HG02870 (cell line): ENCODE results near the gene PTGES.

Experiments
- ATAC-seq: cut with Tn5 transposase; IDR thresholded peaks from one replicate; pipeline ENCODE4 v1.9.1; 2021; ENCODE audit warnings: mild to moderate bottlenecking, moderate library complexity; ENCODE audit not compliant: unreplicated experiment

Gene PTGES

GRCh38 chr9:129696944-129697655 lies 55.7 kb downstream of the PTGES start:
- no peak for ATAC-seq

GRCh38 chr9:129695870-129696269 lies 57.0 kb downstream of the PTGES start:
- ATAC-seq: no peak

- ATAC-seq: no peak
Measured at GRCh38 chr9:129694243-129694646, 58.6 kb downstream of the PTGES start.

- no peak for ATAC-seq
Measured at GRCh38 chr9:129693741-129694140, 59.1 kb downstream of the PTGES start.

GRCh38 chr9:129692534-129692933 lies 60.3 kb downstream of the PTGES start:
- ATAC-seq: no peak
